GM21619 (cell line): Measurements from ENCODE around the gene ADGRG3.
"Not testable (repeated sequence)": the region's sequence is repeated elsewhere in the genome, so short reads cannot be mapped to it uniquely, and the experiment has no call there.

Experiments
- ATAC-seq: cut with Tn5 transposase; IDR thresholded peaks from one replicate; pipeline ENCODE4 v1.9.1; 2021; ENCODE audit not compliant: unreplicated experiment

Gene ADGRG3

DNA sequence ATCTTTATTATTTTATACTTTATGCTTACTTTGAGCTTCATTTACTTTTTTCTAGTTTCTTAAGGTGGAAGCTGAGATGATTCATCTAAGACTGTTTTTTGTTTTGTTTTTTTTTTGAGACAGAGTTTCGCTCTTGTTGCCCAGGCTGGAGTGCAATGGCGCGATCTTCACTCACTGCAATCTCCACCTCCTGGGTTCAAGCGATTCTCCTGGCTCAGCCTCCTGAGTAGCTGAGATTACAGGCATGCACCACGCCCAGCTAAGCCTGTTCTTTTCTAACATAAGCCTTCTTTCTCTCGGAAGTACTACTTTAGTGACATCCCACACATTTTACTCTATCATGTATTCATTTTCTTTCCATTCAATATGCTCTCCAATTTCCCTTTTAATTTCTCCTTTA, 44.5 kb downstream of the ADGRG3 start:
- ATAC-seq, result not testable (repeated sequence)

DNA sequence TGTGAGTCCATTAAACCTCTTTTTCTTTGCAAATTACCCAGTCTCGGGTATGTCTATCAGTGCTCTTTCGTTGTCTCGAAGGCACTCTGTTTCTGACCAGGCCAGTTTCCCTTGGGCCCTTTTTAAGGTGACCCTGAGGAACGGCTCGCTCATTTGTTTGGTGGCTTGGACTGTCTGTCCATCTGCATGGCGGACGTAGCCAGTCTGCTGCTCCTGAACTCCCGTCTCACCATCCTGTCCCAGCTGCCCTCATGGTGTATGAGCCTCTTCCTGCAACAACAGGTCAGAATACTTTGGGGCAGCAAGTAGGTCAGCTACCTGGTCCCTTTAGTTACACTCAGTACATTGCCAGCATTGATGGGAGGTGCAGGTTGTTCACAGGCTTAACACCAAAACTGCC, 45.5 kb downstream of the ADGRG3 start:
- no peak for ATAC-seq

DNA sequence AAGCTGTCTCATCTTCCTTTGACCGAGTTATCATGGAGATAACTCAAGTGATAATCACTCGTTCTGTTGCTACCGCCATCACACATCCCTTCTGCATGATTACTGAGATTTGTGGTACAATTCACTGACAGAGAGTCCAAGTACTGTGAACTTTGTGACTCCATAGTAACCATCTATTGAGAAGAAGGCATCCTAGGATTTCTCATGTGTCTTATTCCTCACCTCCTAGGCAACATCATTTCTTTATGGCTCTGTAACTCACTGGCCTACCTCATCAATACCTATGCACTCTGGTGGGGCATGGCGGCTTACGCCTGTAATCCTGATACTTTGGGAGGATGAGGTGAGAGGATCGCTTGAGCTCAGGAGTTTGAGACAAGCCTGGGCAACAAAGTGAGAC, 45.9 kb downstream of the ADGRG3 start:
- no peak for ATAC-seq

DNA sequence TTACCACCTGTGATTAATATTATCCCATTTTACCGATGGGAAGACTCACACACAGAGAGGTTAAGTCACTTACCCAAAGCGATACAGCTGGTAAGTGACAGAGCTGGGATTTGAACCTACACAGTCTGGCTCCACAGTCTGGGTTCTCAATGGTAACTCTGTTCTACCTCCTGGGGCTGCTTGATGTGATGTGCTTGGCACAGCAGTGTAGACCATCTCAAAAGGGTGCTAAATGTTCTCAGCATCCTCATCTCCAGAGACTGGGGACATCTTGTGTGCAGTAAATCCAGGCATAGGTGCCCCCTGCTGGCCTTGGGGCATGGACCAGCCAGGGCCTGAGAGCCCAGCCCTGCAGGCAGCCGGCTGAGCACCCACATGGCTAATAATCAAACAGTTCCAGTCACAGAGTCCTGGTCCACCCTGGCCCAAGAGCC, 52.1 kb downstream of the ADGRG3 start:
- ATAC-seq, result no peak

DNA sequence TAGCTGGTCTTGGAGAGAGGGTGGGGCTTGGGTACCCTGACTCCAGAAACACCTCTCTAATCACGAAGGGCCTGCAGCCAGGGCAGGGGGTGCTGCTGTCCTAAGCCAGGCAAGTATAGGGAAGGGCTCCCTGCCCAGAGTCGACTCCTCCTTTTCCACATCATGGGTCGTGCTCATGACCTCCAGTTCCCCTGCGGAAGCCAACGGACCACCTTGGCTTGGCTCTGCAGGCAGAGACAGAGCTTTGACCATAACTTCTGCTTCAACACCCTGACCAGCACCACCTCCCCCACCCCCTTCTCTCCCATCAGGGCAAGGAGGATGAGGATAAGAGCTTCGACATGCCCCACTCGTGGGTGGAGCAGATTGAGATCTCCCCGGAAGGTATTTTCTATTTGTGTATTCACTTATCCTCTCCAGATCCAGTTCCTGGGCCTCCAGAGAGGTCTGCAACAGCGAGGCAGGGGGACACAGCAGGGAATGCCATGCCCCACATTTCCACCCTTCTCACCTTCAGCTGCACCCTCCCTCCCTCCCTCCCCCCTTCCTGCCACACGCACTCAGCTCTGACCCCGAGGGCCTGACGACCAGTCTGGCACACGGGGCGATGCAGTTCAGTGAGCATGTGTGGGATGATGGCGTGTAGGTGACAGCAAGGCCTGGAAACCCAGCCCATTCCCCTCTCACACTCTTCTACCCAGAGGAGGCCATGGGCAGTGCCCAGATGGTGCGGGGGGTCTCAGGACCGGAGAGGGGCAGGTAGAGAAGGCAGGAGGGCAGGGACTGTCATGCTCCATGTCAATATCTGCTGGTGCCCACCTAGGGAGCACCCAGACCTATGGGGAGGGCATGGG, 53.5 kb downstream of the ADGRG3 start:
- ATAC-seq, result no peak

DNA sequence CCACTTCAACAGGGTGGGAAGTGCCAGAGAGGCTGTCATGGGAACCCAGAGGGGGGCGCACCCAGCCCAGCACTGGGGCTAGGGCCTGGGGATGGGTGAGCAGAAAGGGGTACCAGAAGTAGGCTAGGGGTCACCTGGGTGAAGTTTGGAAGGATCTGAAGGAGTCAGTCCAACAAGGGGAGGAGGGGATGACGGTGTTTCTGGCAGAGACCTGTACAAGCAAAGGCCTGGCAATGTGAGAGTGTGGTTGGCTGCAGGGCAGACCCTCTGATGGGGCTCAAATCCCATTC, 54.0 kb downstream of the ADGRG3 start:
- ATAC-seq, result no peak

DNA sequence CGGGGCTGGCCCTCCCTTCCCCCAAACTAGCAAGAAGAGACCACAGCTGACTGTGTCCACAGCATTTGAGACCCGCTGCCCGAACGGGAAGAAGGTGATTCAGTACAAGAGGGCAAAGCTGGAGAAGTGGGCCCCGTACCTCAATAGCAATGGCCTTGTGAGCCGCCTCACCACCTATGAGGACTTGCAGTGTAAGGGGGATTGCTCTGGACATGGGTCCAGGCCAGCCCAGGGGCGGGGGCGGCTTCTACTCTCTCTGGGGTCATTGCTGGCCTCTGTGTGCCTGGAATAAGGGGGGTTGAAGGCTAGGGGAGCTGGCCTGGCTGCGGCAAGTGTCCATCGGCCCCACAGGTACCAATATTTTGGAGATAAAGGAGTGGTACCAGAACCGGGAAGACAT, 54.5 kb downstream of the ADGRG3 start:
- ATAC-seq, result no peak

DNA sequence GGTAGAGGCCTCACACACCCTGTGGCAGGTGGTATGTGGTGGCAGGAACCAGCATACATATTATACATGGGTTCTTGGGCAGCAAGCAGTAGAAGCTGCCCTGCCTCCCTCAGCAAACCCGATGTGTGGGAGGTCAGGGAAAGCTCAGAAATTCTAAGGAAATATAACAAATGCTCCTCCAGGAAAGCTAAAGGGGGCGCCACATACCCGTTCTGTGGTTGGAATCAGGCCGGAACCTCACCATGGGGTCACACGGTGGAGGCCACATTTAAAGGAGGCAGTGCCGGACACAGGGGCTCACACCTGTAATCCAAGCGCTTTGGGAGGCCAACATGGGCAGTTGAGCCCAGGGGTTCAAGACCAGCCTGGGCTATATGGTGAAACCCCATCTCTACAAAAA, 55.1 kb downstream of the ADGRG3 start:
- ATAC-seq, result no peak

DNA sequence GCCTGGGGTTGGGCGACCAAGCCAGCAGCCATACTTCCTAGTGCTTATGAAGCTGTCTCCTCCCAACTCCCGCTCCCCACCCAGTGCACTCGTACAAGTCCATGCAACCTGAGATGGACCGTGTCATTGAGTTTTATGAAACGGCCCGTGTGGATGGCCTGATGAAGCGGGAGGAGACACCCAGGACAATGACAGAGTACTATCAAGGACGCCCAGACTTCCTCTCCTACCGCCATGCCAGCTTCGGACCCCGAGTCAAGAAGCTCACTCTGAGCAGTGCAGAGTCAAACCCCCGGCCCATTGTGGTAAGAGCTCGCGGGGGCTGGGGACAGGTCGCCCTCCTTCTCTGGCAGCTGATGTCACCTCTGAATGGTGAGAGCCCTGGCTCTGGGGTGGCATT, 56.4 kb downstream of the ADGRG3 start:
- no peak for ATAC-seq

DNA sequence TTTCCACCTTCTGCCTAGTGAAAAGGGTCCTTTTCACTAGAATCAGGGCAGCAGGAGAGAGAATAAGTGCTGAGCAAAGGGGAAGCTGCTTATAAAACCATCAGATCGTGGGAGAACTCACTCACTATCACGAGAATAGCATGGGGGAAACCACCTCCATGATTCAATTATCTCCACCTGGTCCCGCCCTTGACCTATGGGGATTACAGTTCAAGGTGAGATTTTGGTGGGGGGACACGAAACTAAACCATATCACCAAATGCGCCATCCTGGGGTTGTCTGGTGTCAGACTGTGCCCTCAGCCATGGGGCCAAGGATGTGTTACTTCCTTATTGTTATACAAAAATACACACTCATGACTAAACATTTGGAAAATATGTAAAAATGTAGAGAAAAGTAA, 57.0 kb downstream of the ADGRG3 start:
- no peak for ATAC-seq

DNA sequence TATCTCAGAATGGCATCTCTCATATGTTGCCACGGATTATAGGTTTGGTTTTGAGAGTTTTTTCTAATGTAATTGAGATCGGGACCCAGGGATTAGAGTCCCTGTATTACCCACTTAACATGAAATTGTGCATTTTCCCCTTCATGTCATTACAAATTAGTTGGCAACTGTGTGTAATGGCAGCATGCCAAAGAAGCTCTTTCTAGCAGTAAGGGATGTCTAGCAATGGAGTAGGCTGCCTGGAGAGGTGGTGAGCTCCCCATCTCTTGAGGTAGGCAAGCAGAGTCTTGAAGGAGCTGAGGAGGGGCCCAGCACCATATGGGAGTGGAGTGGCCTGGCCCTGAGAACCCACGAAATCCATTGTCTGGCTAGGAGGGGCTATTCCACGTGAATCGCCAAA, 57.4 kb downstream of the ADGRG3 start:
- ATAC-seq, result no peak

DNA sequence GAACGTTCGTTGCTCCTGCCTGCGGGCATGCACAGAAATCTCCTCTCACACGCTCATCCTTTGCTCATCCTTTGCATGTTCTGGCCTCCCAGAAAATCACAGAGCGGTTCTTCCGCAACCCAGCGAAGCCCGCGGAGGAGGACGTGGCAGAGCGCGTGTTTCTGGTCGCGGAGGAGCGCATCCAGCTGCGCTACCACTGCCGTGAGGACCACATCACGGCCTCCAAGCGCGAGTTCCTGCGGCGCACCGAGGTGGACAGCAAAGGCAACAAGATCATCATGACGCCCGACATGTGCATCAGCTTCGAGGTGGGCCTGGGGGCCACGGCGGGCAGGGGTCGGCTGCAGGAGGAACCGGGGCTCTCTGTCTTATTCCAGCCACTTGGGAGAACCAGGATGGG, 57.9 kb downstream of the ADGRG3 start:
- no peak for ATAC-seq

DNA sequence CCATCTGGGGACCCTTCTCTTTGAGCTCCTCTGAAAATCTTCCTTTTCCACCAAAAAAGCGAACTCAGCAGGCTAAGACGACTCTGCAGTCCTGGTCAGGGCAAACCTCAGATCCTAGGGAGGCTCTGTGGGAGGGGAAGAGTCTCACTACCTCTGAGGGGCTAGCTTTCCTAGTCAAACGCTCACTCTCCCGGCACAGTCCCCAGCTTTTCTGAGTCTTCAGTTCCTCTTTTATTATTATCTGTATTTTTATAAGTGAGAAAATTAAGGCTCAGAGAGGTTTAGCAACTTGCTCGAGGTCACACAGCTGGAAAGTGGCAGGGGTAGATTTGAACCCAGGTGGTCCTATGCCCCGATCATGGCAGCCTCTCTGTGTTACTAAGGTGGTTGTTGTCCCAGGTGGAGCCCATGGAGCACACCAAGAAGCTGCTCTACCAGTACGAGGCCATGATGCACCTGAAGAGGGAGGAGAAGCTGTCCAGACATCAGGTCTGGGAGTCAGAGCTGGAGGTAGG, 58.4 kb downstream of the ADGRG3 start:
- no peak for ATAC-seq

DNA sequence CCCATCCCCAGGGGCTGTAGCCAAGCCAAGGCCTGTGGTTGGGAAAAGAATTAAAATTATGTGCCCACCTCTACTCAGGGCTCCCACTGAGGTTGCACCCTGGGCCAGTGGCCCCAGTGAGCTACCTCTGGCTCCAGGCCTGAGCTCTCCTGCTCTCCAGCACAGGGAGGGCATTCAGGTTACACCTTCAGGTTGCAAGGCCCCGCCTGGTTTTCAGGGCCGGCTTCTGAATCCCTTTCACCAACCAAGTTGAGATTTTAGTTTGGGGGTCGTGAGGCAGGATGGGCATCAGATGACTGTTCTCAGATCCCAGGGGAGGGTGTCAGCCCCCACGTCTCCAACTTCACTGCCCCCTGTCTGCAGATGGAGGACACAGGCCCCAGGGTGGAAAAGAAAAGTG, 59.5 kb downstream of the ADGRG3 start:
- no peak for ATAC-seq

DNA sequence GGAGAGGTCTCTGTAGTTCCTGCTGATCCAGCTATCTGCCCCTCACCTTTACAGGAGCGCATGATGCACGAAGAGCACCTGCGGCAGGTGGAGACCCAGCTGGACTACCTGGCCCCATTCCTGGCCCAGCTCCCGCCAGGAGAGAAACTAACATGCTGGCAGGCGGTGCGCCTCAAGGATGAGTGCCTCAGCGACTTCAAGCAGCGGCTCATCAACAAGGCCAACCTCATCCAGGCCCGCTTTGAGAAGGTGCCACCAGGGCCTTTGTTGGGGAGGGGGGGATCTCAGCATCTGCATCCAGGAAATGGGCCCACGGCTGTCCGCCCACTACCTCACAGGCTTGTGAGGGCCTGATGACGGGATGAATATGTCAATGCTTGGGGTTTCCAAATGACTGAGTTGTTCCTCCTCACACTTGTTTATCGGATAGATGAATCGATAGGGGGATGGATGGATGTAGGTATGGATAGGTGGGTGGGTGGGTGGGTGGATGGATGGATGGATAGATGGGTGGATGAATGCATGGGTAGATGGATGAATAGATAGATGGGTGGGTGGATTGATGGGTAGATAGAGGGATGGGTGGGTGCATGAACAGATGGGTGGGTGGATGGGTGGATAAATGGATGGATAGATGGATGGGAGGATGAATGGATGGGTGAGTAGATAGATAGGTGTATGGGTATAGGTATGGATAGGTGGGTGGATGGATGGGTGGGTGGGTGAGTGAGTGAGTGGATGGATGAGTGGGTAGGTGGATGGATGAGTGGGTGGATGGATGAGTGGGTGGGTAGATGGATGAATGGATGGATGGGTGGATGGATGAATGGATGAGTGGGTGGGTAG, 60.5 kb downstream of the ADGRG3 start:
- no peak for ATAC-seq

DNA sequence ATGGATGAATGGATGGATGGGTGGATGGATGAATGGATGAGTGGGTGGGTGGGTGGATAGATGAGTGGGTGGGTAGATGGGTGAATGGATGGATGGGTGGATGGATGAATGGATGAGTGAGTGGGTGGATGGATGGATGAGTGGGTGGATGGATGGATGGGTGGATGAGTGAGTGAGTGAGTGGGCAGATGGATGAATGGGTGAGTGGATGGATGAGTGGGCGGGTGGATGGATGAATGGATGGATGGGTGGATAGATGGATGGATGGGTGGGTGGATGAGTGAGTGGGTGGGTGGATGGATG, 61.0 kb downstream of the ADGRG3 start:
- ATAC-seq, result no peak

DNA sequence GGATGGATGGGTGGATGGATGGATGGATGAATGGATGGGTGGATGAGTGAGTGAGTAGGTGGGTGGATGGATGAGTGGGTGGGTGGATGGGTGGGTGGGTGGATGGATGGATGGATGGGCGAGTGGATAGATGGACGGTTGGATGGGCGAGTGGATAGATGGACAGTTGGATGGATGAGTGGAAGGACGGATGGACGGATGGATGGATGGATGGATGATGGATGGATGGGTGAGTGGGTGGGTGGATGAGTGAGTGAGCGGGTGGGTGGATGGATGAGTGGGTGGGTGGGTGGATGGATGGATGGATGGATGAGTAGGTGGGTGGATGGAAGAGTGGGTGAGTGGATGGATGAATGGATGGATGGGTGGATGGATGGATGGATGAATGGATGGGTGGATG, 61.7 kb downstream of the ADGRG3 start:
- ATAC-seq, result not testable (repeated sequence)

DNA sequence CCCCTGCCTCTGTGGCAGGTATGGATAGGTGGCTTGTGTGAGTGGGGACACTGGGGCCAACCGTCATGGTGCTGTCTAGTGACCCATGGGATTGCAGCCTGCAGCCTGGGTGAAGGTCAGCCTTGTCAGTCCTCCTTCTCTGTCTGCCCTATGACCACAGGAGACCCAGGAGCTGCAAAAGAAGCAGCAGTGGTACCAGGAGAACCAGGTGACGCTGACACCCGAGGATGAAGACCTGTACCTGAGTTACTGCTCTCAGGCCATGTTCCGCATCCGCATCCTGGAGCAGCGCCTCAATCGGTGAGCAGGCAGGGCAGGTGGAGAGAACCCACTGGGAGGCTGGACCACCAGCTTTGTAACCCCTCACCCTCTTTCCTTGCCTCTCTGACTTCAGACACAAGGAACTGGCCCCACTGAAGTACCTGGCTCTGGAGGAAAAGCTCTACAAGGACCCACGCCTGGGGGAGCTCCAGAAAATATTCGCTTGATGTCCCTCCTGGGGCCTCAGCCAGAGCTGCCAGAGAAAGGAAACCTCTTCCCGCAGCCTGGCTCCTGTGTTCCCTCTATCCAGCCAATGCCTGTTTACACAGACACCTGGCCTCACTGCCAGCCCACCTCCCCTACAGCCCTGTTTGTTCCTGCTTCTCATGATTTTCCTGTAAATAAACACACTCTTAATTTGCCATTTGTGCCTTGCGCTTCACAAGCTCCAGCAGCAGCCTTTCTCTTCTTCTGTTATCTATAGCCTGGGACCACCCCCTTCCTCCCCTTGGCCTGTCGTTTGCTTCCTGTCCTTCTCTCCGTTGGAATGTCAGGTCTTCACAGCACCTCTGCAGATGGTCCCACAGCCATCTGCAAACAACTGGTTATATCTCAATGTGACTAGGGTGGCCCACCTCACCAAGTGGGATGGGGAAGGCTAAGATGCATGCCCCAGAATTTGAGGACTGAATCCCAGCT, 62.9 kb downstream of the ADGRG3 start:
- ATAC-seq, result no peak

DNA sequence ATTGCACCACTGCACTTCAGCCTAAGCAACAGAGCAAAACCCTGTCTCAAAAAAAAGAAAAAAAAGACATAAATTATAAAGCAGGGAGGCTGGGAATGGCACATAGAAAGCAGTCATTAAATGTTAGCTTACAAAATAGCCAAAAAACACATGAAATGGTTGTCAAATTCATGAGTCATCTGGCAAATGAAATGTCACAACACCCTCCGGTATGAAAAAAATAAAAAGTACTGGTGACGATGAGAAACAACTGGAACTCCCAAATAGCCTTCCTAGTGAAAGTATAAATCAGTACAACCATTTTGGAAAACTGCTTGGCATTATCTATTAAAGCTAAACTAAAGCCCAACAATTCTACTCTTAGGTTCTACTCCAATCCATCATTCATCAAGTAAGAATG, 63.9 kb downstream of the ADGRG3 start:
- no peak for ATAC-seq

DNA sequence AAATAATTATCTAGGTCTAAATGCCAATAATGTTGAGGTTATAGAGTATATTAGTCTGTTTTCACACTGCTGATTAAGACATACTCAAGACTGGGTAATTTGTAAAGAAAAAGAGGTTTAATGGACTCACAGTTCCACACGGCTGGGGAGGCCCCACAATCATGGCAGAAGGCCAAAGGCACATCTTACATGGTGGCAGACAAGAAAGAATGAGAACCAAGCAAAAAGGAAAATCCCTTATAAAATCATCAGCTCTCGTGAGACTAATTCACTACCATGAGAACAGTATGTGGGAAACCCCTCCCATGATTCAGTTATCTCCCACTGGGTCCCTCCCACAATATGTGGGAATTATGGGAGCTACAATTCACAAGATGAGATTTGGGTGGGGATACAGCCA, 64.6 kb downstream of the ADGRG3 start:
- ATAC-seq, result no peak

DNA sequence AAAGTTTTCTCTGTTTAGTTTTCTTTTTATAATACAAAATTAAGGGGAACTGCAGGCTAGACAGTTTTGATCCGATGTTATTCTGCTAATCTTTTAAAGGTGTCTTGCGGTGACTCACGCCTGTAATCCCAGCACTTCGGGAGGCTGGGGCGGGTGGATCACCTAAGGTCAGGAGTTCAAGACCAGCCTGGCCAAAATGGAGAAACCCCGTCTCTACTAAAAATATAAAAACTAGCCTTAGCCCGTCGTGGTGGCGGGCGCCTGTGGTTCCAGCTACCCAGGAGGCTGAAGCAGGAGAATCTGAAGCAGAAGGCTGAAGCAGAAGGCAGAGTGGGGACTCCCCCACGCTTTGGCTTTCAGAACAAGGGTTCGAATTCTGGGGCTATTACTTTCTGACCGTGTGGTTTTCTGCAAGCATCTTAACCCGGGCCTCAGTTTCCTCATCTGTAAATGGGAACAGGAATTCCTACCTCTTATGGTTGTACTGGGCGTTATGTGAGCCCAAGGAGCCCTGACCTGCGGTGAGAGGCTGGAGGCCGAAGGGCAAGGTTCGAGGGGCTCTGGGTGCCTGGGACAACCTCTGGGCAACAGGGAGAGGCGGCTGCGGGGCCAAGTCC, 66.3 kb downstream of the ADGRG3 start:
- no peak for ATAC-seq
